Measurements from ENCODE around the gene MTCL3.

The MTCL3 gene

DNA sequence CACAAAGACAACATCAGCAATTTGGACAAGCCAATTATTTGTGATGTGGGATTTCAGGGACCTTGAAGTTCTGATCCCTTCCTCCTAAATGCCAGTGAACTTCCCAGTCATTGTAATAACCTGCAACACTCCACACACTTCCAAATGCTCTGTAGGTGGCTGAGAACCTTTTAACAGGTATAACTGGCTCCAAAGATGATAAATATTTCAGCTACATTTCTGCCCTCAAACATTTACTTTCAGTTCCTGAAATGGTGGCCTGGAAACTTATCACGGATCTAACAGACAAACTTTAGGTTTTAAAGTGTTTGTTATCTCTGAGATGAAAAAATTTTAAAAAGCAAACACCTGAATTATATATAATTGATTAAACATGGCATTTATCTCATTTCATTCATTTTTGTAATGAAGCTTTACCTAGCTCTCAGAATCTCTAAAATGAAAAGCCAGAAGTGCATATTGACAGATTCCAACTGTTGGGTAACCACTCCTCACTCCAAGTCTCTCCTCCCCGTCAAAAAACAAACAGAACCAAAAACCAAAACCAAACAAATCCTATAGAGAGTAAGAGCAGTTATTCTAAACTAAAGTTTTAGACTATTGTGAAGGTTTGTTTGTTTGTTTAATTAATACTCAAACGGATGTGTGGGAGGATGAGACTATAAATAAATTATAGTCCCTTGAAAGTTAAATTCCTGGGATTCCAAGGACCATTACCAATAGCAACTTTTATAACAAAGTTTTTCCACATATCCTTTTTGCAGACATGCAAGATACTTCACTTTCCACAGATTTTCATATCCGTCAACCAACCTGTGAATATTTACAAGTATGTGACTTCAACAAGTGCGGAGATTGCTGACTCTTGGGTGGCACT, 47.5 kb downstream of the MTCL3 start:
- DNase-seq (ENCODE audit: low read depth, low spot score) = no peak
- ChIA-PET POLR2A (no interaction called here), CTCF (interaction anchor here (1.2 to 1.9 kb wide), 4 partner anchors 10 to 75 kb away, joined by 3 to 4 read pairs (median 4); no protein-coding TSS in a partner anchor)
- no peak overlapping the region for H3K4me3 ChIP-seq (ENCODE audit: low read depth, low read length)
- TF ChIP-seq, protein P1, sequence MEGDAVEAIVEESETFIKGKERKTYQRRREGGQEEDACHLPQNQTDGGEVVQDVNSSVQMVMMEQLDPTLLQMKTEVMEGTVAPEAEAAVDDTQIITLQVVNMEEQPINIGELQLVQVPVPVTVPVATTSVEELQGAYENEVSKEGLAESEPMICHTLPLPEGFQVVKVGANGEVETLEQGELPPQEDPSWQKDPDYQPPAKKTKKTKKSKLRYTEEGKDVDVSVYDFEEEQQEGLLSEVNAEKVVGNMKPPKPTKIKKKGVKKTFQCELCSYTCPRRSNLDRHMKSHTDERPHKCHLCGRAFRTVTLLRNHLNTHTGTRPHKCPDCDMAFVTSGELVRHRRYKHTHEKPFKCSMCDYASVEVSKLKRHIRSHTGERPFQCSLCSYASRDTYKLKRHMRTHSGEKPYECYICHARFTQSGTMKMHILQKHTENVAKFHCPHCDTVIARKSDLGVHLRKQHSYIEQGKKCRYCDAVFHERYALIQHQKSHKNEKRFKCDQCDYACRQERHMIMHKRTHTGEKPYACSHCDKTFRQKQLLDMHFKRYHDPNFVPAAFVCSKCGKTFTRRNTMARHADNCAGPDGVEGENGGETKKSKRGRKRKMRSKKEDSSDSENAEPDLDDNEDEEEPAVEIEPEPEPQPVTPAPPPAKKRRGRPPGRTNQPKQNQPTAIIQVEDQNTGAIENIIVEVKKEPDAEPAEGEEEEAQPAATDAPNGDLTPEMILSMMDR (IDR thresholded peaks at IDR 0.05; ENCODE audit: insufficient read depth, low read length, missing control alignments) = no peak

DNA sequence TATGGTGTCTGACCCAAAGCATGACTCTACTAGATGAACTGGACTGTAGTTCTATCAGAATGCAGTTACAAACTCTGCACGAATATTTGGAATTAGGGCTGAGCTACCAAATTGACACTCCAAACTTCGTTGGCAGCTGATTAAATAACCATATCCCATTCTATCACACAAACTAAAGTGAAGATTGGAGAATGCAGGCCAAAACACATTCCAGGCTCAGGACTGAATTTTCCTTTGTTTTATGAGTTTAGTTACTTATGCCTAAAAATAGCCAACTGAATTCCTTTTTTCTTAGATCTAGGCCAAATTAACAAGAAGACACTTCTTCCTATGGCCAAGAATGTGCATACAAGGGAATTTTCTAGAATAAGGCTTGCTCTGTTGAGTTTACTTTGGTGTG, 50.2 kb downstream of the MTCL3 start:
- ChIA-PET POLR2A (no interaction called here), CTCF (interaction anchor here (1.5 to 2.5 kb wide), 3 partner anchors 11 to 71 kb away, joined by 4 to 14 read pairs (median 6); no protein-coding TSS in a partner anchor)
- DNase-seq (ENCODE audit: low read depth, low spot score) = no peak
- no peak overlapping the region for H3K4me3 ChIP-seq (ENCODE audit: low read depth, low read length)
- TF ChIP-seq, protein P1 (IDR thresholded peaks at IDR 0.05; ENCODE audit: insufficient read depth, low read length, missing control alignments) = no peak

DNA sequence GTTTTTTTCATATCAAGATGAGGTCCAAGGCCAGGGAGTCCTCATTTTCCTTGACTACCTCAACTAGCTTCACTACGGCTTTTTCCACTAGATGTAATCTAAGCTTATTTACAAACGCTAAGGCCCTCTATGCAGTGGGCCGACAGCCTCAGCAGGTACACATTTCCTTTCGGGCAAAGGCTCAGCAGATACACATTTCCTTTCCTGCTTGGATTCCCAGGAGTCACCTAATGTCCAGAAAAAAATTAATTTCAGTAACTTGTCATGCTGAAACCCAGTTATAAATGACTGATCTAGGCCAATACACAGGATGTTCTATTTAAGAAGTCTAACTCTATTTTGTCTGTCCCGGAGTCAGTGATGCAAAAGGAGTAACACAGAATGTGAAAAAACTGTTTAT, 52.7 kb downstream of the MTCL3 start:
- H3K4me3 ChIP-seq (ENCODE audit: low read depth, low read length) = no peak overlapping the region
- POLR2A ChIA-PET = no interaction called here
- TF ChIP-seq, protein P1 (IDR thresholded peaks at IDR 0.05; ENCODE audit: insufficient read depth, low read length, missing control alignments) = no peak
- no peak for DNase-seq (ENCODE audit: low read depth, low spot score)
- CTCF ChIA-PET = interaction anchor here (1.0 to 7.0 kb wide), 14 partner anchors 9 to 220 kb away, joined by 3 to 112 read pairs (median 8); no protein-coding TSS in a partner anchor

DNA sequence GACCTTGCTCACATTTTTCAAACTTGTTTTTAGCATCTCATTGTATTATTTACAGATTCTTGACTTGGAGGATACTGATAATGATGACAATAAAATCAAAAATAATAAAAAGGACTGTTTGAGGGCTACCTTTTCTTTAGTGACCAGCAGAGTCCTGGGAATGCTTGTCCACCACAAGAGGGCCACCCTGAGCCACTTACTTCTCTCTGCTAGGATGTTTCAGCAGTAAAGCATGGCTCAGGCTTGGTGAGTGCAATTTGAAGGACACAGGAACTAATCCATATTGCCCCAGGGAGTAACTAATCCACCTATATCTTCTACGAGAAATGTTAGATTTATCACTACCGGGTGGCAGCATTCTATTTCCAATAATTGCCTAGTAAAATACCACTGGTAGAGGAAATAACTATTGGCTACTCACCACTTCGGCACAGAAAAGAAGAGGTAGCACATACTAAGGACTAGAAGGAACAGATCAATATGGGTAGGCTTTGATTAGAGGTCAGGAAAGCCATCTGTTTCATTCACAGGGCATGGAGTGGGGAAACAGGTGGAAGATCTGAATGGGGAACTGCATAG, 54.2 kb downstream of the MTCL3 start:
- no peak overlapping the region for H3K4me3 ChIP-seq (ENCODE audit: low read depth, low read length)
- POLR2A ChIA-PET = interaction anchor here (0.7 to 1.1 kb wide), 2 partner anchors 73 to 123 kb away, joined by 3 read pairs; no protein-coding TSS in a partner anchor
- DNase-seq (ENCODE audit: low read depth, low spot score) = no peak
- CTCF ChIA-PET = interaction anchor here (0.8 to 7.0 kb wide), 16 partner anchors 14 to 162 kb away, joined by 3 to 112 read pairs (median 6); no protein-coding TSS in a partner anchor
- TF ChIP-seq, protein P1 (IDR thresholded peaks at IDR 0.05; ENCODE audit: insufficient read depth, low read length, missing control alignments) = peak; percentile 78

DNA sequence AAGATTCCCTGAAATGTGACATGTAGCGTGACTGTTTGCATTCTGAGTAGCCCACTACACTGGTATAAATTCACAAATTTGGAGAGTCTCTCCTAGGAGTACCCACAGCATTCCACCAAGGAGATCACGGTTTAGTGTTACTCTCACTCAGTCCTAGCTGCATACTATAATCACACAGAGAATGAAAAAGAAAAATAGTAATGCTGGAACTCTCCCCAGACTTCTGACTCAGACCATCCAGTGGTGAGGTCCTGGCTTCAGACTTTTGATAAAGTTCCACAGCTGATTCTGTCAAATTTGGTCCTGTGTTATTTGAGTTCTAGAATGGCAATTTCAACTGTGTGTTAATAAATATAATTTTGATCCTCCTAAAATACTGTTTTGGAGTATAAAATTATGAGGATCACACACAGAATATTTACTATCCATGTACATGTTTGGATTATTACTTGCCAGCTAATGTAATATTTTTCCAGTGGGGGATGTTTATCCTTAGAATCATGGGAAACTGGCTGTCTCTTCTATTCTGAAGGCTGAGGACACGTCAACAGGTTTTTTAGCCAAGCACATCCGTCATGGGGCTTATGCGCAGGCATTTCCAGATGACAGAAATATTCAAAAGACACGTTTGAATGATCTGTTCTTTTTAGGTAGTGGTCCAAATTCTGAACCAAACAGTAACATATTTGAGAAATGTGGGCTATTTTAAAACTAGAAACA, 54.8 kb downstream of the MTCL3 start:
- H3K4me3 ChIP-seq (ENCODE audit: low read depth, low read length) = no peak overlapping the region
- peak; percentile 60 for DNase-seq (ENCODE audit: low read depth, low spot score)
- TF ChIP-seq, protein P1 (IDR thresholded peaks at IDR 0.05; ENCODE audit: insufficient read depth, low read length, missing control alignments) = no peak
- ChIA-PET CTCF (interaction anchor here (0.6 to 7.0 kb wide), 22 partner anchors 9 to 916 kb away, joined by 3 to 112 read pairs (median 4); no protein-coding TSS in a partner anchor), POLR2A (interaction anchor here (1.1 kb wide), 1 partner anchor 123 kb away, joined by 3 read pairs; no protein-coding TSS in a partner anchor)
